Thoracic aorta (tissue), 2 donors: ENCODE data around the gene AP1M2. TPM values are rescaled to one million over a fixed set of nuclear protein-coding genes. Genes with fewer than 3 reads are reported as not detected.
"Not testable (repeated sequence)": the region's sequence is repeated elsewhere in the genome, so short reads cannot be mapped to it uniquely, and the experiment has no call there.

Source experiments
- ATAC-seq: fragments of 150-250 bp; one replicate; pipeline ENCODE4 v1.8.0; 2017; ENCODE audit warnings: low read depth; ENCODE audit not compliant: insufficient number of reproducible peaks, low FRiP score
- DNase-seq: peaks from one replicate; pipeline ENCODE4 v3.0.0-alpha.2; 2020; ENCODE audit warnings: low spot score
- H3K27ac ChIP-seq, 2 donors: fragments of 200-600 bp; sonication (generic); 1 replicate in 1 of 2; 2 replicates in 1 of 2; pipeline ENCODE4 v1.5.1; 2016; ENCODE audit warnings: mild to moderate bottlenecking in 2 of 2, moderate library complexity in 2 of 2
- H3K27me3 ChIP-seq: fragments of 200-600 bp; sonication (generic); replicated peaks from 2 replicates; pipeline ENCODE4 v1.6.0; 2016; ENCODE audit warnings: mild to moderate bottlenecking; ENCODE audit not compliant: insufficient read depth
- H3K36me3 ChIP-seq: fragments of 200-600 bp; sonication (generic); one replicate; pipeline ENCODE4 v1.5.1; 2016
- H3K4me1 ChIP-seq, 2 donors: fragments of 200-600 bp; sonication (generic); 1 replicate in 1 of 2; 2 replicates in 1 of 2; pipeline versions ENCODE4 v1.5.1 to v1.6.0; 2016; ENCODE audit warnings: low read depth in 2 of 2, mild to moderate bottlenecking in 1 of 2; ENCODE audit not compliant: control insufficient read depth in 1 of 2
- H3K4me3 ChIP-seq: fragments of 200-600 bp; sonication (generic); 2 replicates; pipeline ENCODE4 v1.5.1; 2016; ENCODE audit warnings: mild to moderate bottlenecking
- H3K9me3 ChIP-seq: fragments of 200-600 bp; sonication (generic); 2 replicates; pipeline ENCODE4 v1.5.1; 2016
- total RNA-seq, 2 donors: library from RNA; depleted of rRNA; stranded (reverse); fragments of >200 nt; gene quantifications; one replicate each; pipeline versions ENCODE4 v1.1.0 to v1.2.3, GENCODE V29; 2016
- TF ChIP-seq, protein P1 (sequence below): fragments of 200-600 bp; sonication (generic); IDR thresholded peaks from one replicate; pipeline ENCODE4 v1.5.1; 2019; ENCODE audit warnings: antibody characterized with exemption

AP1M2 gene
- total RNA-seq, 2 donors from 2014 or later: 2.3 TPM; not detected in 1

DNA sequence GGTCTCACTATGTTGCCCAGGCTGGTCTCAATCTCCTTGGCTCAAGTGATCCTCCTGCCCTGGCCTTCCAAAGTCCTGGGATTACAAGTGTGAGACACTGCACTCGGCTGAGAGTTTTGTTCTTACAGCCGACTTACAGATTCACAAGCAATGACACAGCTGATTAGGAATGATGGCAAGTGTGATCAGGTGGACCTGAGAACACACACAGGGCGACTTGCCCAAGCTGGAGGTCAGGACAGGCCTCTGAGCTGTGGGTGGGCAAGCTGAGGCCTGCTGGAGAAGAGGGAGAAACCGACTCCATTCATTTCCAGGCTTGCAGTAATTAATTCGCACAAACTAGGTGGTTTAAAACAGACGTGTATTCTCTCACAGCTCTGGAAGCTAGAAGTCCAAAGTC is 51.5 kb downstream of the AP1M2 start:
- Histone ChIP-seq H3K27ac (no peak overlapping the region), H3K4me3 (no peak overlapping the region), H3K27me3 (no peaks in the 10 kb centered on the region), H3K4me1 (peaks cover 0 to 6% of the 10 kb centered on the region in 2 donors), H3K9me3 (no peaks in the 10 kb centered on the region), H3K36me3 (no peaks in the 10 kb centered on the region)
- DNase-seq (no peak), ATAC-seq (no peak)
- TF ChIP-seq, protein P1, sequence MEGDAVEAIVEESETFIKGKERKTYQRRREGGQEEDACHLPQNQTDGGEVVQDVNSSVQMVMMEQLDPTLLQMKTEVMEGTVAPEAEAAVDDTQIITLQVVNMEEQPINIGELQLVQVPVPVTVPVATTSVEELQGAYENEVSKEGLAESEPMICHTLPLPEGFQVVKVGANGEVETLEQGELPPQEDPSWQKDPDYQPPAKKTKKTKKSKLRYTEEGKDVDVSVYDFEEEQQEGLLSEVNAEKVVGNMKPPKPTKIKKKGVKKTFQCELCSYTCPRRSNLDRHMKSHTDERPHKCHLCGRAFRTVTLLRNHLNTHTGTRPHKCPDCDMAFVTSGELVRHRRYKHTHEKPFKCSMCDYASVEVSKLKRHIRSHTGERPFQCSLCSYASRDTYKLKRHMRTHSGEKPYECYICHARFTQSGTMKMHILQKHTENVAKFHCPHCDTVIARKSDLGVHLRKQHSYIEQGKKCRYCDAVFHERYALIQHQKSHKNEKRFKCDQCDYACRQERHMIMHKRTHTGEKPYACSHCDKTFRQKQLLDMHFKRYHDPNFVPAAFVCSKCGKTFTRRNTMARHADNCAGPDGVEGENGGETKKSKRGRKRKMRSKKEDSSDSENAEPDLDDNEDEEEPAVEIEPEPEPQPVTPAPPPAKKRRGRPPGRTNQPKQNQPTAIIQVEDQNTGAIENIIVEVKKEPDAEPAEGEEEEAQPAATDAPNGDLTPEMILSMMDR: no peak

DNA sequence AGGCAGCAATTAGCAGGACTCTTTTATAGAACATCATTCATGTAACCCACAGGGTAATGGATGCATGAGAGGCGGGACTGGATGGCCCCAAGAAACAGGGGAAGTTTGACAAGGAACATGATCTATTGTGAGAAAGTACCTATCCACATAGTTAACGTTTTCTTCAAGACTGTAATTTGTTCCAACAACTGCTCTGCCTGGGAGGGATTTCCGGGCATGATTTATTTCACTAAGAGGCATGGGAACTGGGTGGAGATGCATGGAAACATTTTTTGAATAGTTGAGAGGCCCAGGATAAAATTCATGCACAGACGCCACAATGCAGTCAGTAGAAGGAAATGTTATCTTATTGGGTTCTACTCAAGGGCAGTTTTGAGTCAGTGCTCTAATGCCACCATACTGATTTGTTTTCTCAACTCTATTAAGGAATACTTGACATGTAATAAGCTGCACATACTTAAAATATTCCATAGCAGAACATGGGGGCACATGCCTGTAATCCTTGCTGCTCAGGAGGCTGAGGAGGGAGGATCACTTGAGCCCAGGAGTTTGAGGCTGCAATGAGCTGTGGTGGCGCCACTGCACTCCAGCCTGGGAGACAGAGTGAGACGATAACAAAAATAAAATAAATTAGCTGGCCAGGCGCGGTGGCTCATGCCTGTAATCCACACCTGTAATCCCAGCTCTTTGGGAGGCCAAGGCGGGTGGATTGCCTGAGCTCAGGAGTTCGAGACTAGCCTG is 53.3 kb downstream of the AP1M2 start:
- no peak for DNase-seq
- H3K27ac ChIP-seq: peak overlapping the region in 1 of 2 donors; percentile 60
- H3K36me3 ChIP-seq: no peaks in the 10 kb centered on the region
- no peaks in the 10 kb centered on the region for H3K9me3 ChIP-seq
- TF ChIP-seq, protein P1: no peak
- peak; percentile 55 for ATAC-seq
- peaks cover 0 to 6% of the 10 kb centered on the region in 2 donors for H3K4me1 ChIP-seq
- H3K4me3 ChIP-seq: no peak overlapping the region
- no peaks in the 10 kb centered on the region for H3K27me3 ChIP-seq

DNA sequence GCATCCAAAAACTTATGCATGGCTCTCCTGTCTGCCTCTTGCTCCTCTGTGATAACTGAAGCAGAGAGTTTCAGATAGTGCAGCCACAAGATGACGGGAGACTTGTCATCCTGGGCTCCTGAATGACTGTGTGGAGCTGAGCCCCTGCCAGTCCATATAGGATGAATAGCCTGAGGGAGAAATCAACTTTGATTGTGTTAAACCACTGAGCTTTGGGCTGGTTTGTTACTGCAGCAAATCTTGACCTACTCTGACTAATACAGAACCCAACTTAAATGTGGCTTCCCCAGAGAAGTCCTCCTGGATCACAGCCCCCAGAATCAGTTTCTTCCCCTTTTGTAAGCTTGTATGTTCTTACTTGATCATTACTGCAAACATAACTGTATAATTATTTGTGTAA is 54.7 kb downstream of the AP1M2 start:
- H3K27ac ChIP-seq: no peak overlapping the region
- ATAC-seq: no peak
- H3K27me3 ChIP-seq: no peaks in the 10 kb centered on the region
- H3K4me1 ChIP-seq: peaks cover 0 to 6% of the 10 kb centered on the region in 2 donors
- no peaks in the 10 kb centered on the region for H3K36me3 ChIP-seq
- TF ChIP-seq, protein P1: no peak
- H3K4me3 ChIP-seq: no peak overlapping the region
- DNase-seq: no peak
- H3K9me3 ChIP-seq: no peaks in the 10 kb centered on the region

DNA sequence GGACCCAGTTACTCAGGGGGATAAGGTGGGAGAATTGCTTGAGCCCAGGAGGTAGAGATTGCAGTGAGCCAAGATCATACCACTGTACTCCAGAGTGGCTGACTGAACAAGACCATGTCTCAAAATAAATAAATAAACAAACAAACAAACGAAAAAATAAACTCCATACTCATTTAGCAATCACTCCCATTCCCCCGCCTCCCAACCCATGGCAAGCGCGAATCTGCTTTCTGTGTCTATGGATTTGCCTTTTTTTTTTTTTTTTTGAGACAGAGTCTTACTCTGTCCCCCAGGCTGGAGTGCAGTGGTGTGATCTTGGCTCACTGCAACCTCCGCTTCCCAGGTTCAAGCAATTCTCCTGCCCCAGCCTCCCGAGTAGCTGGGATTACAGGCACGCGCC is 60.2 kb downstream of the AP1M2 start:
- not testable (repeated sequence) for H3K4me3 ChIP-seq, H3K27ac ChIP-seq, H3K4me1 ChIP-seq, DNase-seq, H3K36me3 ChIP-seq, H3K9me3 ChIP-seq, ATAC-seq, H3K27me3 ChIP-seq

DNA sequence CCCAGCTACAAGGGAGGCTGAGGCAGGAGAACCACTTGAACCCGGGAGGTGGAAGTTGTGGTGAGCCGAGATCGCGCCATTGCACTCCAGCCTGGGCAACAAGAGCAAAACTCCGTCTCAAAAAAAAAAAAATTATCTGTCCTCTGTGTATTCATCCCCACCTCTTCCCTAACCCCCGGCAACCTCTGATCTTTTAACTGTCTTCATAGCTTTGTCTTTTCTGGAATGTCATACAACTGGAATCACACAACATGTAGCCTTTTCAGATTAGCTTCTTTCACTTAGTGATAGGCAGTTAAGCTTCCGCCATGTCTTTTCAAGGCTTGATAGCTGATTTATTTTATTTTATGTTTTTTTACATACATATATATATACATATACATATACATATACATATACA is 61.5 kb downstream of the AP1M2 start:
- no peak overlapping the region for H3K27ac ChIP-seq
- DNase-seq (no peak), ATAC-seq (no peak)
- H3K4me1 ChIP-seq: no peaks in the 10 kb centered on the region
- no peak overlapping the region for H3K4me3 ChIP-seq
- TF ChIP-seq, protein P1: no peak
- no peaks in the 10 kb centered on the region for H3K9me3 ChIP-seq
- H3K36me3 ChIP-seq: no peaks in the 10 kb centered on the region
- H3K27me3 ChIP-seq: no peaks in the 10 kb centered on the region
